Muscle layer of duodenum (tissue), 2 donors: Measurements from ENCODE around the gene SOAT2.
"Not testable (repeated sequence)": the region's sequence is repeated elsewhere in the genome, so short reads cannot be mapped to it uniquely, and the experiment has no call there.

ENCODE experiments used
- H3K27ac ChIP-seq: one replicate; pipeline ENCODE4 v1.7.0; 2013; ENCODE audit warnings: mild to moderate bottlenecking, low read length
- H3K27me3 ChIP-seq: one replicate; pipeline ENCODE4 v1.7.0; 2013; ENCODE audit warnings: low read depth, mild to moderate bottlenecking, control low read depth, low read length
- H3K36me3 ChIP-seq, 2 donors: one replicate each; pipeline ENCODE4 v1.7.0; 2013; ENCODE audit warnings: low read length in 2 of 2, control low read depth in 1 of 2, mild to moderate bottlenecking in 1 of 2; ENCODE audit not compliant: insufficient read depth in 2 of 2, control insufficient read depth in 1 of 2
- H3K4me1 ChIP-seq, 2 donors: one replicate each; pipeline ENCODE4 v1.7.0; 2013; ENCODE audit warnings: low read length in 2 of 2, mild to moderate bottlenecking in 2 of 2, control low read depth in 1 of 2, moderate library complexity in 1 of 2; ENCODE audit not compliant: insufficient read depth in 2 of 2, control insufficient read depth in 1 of 2
- H3K4me3 ChIP-seq, 2 donors: one replicate each; pipeline ENCODE4 v1.7.0; 2013; ENCODE audit warnings: low read length in 2 of 2, low read depth in 1 of 2, mild to moderate bottlenecking in 1 of 2
- H3K9me3 ChIP-seq, 2 donors: one replicate each; pipeline ENCODE4 v1.7.0; 2013; ENCODE audit warnings: low read length in 2 of 2, control low read depth in 1 of 2, mild to moderate bottlenecking in 1 of 2; ENCODE audit not compliant: control insufficient read depth in 1 of 2
- donor health status: healthy.

SOAT2 gene

GRCh38 chr12:53101931-53102781 lies 1.1 kb upstream of the SOAT2 start:
- Histone ChIP-seq H3K36me3 (peaks cover 0 to 5% of the 10 kb centered on the region in 2 donors), H3K4me1 (peaks cover 18 to 22% of the 10 kb centered on the region in 2 donors), H3K4me3 (no peak overlapping the region), H3K9me3 (no peaks in the 10 kb centered on the region), H3K27me3 (no peaks in the 10 kb centered on the region), H3K27ac (peak overlapping the region; percentile 6)

GRCh38 chr12:53103860-53104305 lies 597 bp downstream of the SOAT2 start:
- no peak overlapping the region for H3K27ac ChIP-seq

GRCh38 chr12:53105256-53105655 lies 2.0 kb downstream of the SOAT2 start:
- Histone ChIP-seq H3K36me3 (peaks cover 0 to 5% of the 10 kb centered on the region in 2 donors), H3K27me3 (no peaks in the 10 kb centered on the region), H3K4me3 (no peak overlapping the region), H3K9me3 (no peaks in the 10 kb centered on the region), H3K4me1 (peaks cover 6 to 18% of the 10 kb centered on the region in 2 donors), H3K27ac (no peak overlapping the region)

More at GRCh38 chr12:53103860-53104305, 597 bp downstream of the SOAT2 start:
- Histone ChIP-seq H3K9me3 (no peaks in the 10 kb centered on the region), H3K4me3 (no peak overlapping the region), H3K36me3 (peaks cover 0 to 5% of the 10 kb centered on the region in 2 donors), H3K4me1 (peaks cover 12 to 18% of the 10 kb centered on the region in 2 donors), H3K27me3 (no peaks in the 10 kb centered on the region)

- no peaks in the 10 kb centered on the region for H3K27me3 ChIP-seq
- peaks cover 0 to 2% of the 10 kb centered on the region in 2 donors for H3K36me3 ChIP-seq
- H3K27ac ChIP-seq: no peak overlapping the region
- no peak overlapping the region for H3K4me3 ChIP-seq
- no peaks in the 10 kb centered on the region for H3K9me3 ChIP-seq
- H3K4me1 ChIP-seq: peaks cover 6 to 18% of the 10 kb centered on the region in 2 donors
Measured at GRCh38 chr12:53105712-53106439, 2.6 kb downstream of the SOAT2 start.

GRCh38 chr12:53107122-53107521 lies 3.8 kb downstream of the SOAT2 start:
- Histone ChIP-seq H3K4me1 (peaks cover 6 to 18% of the 10 kb centered on the region in 2 donors), H3K27me3 (no peaks in the 10 kb centered on the region), H3K27ac (no peak overlapping the region), H3K4me3 (no peak overlapping the region), H3K9me3 (no peaks in the 10 kb centered on the region), H3K36me3 (no peaks in the 10 kb centered on the region)

- not testable (repeated sequence) for H3K9me3 ChIP-seq, H3K27me3 ChIP-seq, H3K4me1 ChIP-seq, H3K36me3 ChIP-seq, H3K4me3 ChIP-seq, H3K27ac ChIP-seq
Measured at GRCh38 chr12:53112431-53112830, 9.1 kb downstream of the SOAT2 start.

- H3K9me3 ChIP-seq: no peaks in the 10 kb centered on the region
- H3K27me3 ChIP-seq: no peaks in the 10 kb centered on the region
- H3K4me3 ChIP-seq: no peak overlapping the region
- no peak overlapping the region for H3K27ac ChIP-seq
- H3K4me1 ChIP-seq: no peaks in the 10 kb centered on the region
- no peaks in the 10 kb centered on the region for H3K36me3 ChIP-seq
Measured at GRCh38 chr12:53113136-53113705, 9.9 kb downstream of the SOAT2 start.

- Histone ChIP-seq H3K9me3 (no peaks in the 10 kb centered on the region), H3K27ac (no peak overlapping the region), H3K4me1 (no peaks in the 10 kb centered on the region), H3K4me3 (no peak overlapping the region), H3K36me3 (no peaks in the 10 kb centered on the region), H3K27me3 (no peaks in the 10 kb centered on the region)
Measured at GRCh38 chr12:53113951-53114350, 10.7 kb downstream of the SOAT2 start.

GRCh38 chr12:53115112-53115890 lies 12.0 kb downstream of the SOAT2 start:
- no peak overlapping the region for H3K4me3 ChIP-seq
- no peaks in the 10 kb centered on the region for H3K36me3 ChIP-seq
- no peaks in the 10 kb centered on the region for H3K27me3 ChIP-seq
- H3K4me1 ChIP-seq: no peaks in the 10 kb centered on the region
- H3K9me3 ChIP-seq: no peaks in the 10 kb centered on the region
- H3K27ac ChIP-seq: no peak overlapping the region

GRCh38 chr12:53115891-53116648 lies 12.8 kb downstream of the SOAT2 start:
- Histone ChIP-seq H3K9me3 (no peaks in the 10 kb centered on the region), H3K36me3 (no peaks in the 10 kb centered on the region), H3K27ac (no peak overlapping the region), H3K27me3 (no peaks in the 10 kb centered on the region), H3K4me3 (no peak overlapping the region), H3K4me1 (no peaks in the 10 kb centered on the region)
